ENCODE measurements around the gene ACSL3.
"Not testable (repeated sequence)": the region's sequence is repeated elsewhere in the genome, so short reads cannot be mapped to it uniquely, and the experiment has no call there.

The ACSL3 gene

DNA sequence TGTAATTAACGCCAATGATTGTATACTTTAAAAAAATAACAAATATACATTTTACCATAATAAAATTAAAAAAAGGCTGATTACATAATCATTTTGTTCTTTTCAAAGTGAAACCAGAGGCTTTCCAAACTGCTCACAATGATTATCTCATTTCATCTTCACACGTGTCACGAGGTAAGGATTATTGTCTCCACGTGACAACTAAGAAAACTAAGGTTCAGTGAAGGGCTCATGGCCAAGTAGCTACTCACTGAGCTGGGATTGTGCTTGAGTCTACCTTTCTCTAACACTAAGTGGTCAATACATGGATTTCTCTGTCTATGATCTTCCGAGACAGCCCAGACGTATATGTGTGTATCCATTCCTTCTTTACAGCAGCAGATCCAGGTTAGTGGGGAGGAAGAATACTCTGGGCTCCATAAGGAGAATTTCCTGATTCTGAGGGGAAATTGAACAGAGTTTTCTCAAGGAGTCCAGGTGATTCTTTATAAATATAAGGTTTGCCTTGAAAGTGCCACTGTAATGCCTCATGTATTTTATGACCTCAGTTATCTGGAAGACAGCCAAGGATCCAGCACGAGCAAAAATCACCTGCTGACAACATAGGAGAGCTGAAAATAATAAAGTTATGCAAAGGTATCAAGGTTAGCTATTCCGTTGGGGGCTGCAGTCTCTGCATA, 25.6 kb upstream of the ACSL3 start:
- Histone ChIP-seq H3K36me3 (ENCODE audit: control insufficient read depth, insufficient read depth, low read length) (no peaks in the 10 kb centered on the region), H3K4me3 (ENCODE audit: low read length) (no peak overlapping the region), H3K4me1 (ENCODE audit: control insufficient read depth, insufficient read depth, low read length) (no peaks in the 10 kb centered on the region), H3K9me3 (ENCODE audit: control insufficient read depth, insufficient read depth, low read length) (no peaks in the 10 kb centered on the region), H3K27ac (ENCODE audit: low read length) (no peak overlapping the region), H3K27me3 (ENCODE audit: control insufficient read depth, insufficient read depth, low read length) (no peaks in the 10 kb centered on the region)
- no peak for DNase-seq (ENCODE audit: low read depth, low spot score)
- no CpG with 5 or more reads among the region's 8 CpGs for WGBS (ENCODE audit: insufficient coverage, insufficient read length)

DNA sequence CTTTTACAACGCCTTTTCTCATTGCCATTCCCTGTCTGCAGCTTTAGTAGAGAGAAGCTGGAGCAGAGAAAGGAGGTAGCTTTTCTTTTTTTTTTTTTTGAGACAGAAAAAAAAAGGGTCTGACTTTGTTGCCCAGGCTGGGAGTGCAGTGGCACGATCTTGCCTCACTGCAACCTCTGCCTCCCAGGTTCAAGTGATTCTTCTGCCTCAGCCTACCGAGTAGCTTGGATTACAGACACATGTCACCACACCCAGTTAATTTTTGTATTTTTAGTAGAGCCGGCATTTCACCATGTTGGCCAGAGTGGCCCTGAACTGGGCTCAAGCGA, 25.0 kb upstream of the ACSL3 start:
- H3K36me3 ChIP-seq (ENCODE audit: control insufficient read depth, insufficient read depth, low read length): no peaks in the 10 kb centered on the region
- H3K4me3 ChIP-seq (ENCODE audit: low read length): no peak overlapping the region
- H3K4me1 ChIP-seq (ENCODE audit: control insufficient read depth, insufficient read depth, low read length): no peaks in the 10 kb centered on the region
- no peak overlapping the region for H3K27ac ChIP-seq (ENCODE audit: low read length)
- H3K9me3 ChIP-seq (ENCODE audit: control insufficient read depth, insufficient read depth, low read length): no peaks in the 10 kb centered on the region
- H3K27me3 ChIP-seq (ENCODE audit: control insufficient read depth, insufficient read depth, low read length): no peaks in the 10 kb centered on the region
- no peak for DNase-seq (ENCODE audit: low read depth, low spot score)
- WGBS (ENCODE audit: insufficient coverage, insufficient read length): no CpG with 5 or more reads among the region's 5 CpGs

DNA sequence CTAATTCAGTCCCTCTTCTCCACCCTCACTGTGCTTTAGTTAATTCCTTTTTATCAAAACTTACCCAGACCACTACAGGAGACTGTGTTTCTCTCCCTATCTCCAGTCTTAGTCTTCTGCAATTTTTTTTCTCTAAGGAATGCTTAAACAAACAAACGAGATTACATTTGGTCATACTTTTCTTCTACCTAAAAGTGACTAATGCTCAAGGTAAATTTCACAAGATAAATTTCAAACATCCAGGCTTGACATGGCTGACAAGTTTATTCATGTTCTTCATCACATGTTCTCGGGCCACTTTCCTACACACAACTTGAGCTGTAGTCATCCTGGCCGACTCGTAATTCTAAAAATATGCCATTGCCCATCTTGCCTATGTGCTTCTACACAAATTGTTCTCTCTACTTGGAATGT, 23.2 kb upstream of the ACSL3 start:
- H3K36me3 ChIP-seq (ENCODE audit: control insufficient read depth, insufficient read depth, low read length): no peaks in the 10 kb centered on the region

DNA sequence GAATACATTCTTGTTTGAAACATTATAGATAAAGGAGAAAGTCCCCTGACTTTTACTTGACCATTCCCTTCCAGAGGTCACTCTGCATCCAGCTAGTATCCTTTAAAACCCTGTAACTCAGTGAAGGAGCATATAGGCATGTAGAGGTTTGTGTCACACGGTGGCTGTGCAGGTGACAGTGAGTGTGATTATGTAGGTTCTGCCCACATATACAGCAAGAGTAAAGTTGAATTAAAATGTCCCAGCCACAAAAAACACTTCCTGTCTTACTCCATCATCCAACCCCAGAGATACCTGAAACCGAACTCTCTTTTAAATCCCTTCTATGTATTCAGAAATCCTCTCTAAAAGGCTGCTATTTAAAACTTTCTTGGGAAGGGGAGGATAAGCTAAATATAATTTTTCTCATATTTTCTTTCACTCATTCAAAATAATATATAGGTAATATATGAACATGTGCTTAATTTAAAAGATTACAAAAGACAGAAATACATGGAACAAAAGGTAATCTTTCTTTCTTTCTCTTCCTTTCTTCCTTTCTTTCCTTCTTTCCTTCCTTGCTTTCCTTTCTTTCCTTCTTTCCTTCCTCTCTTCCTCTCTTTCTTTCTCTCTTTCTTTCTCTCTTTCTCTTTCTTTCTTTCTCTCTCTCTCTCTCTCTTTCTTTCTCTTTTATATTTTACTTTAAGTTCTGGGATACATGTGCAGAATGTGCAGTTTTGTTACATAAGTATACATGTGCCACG, 20.6 kb upstream of the ACSL3 start:
- no peak for DNase-seq (ENCODE audit: low read depth, low spot score)
- no peaks in the 10 kb centered on the region for H3K9me3 ChIP-seq (ENCODE audit: control insufficient read depth, insufficient read depth, low read length)
- no CpG with 5 or more reads among the region's 3 CpGs for WGBS (ENCODE audit: insufficient coverage, insufficient read length)
- no peaks in the 10 kb centered on the region for H3K27me3 ChIP-seq (ENCODE audit: control insufficient read depth, insufficient read depth, low read length)
- H3K4me1 ChIP-seq (ENCODE audit: control insufficient read depth, insufficient read depth, low read length): no peaks in the 10 kb centered on the region
- H3K4me3 ChIP-seq (ENCODE audit: low read length): no peak overlapping the region
- H3K27ac ChIP-seq (ENCODE audit: low read length): no peak overlapping the region
- H3K36me3 ChIP-seq (ENCODE audit: control insufficient read depth, insufficient read depth, low read length): no peaks in the 10 kb centered on the region

More for the DNA sequence above, 23.2 kb upstream of the ACSL3 start:
- WGBS (ENCODE audit: insufficient coverage, insufficient read length): no CpG with 5 or more reads among the region's 4 CpGs
- Histone ChIP-seq H3K4me3 (ENCODE audit: low read length) (no peak overlapping the region), H3K9me3 (ENCODE audit: control insufficient read depth, insufficient read depth, low read length) (no peaks in the 10 kb centered on the region), H3K4me1 (ENCODE audit: control insufficient read depth, insufficient read depth, low read length) (no peaks in the 10 kb centered on the region), H3K27me3 (ENCODE audit: control insufficient read depth, insufficient read depth, low read length) (no peaks in the 10 kb centered on the region), H3K27ac (ENCODE audit: low read length) (no peak overlapping the region)
- no peak for DNase-seq (ENCODE audit: low read depth, low spot score)

DNA sequence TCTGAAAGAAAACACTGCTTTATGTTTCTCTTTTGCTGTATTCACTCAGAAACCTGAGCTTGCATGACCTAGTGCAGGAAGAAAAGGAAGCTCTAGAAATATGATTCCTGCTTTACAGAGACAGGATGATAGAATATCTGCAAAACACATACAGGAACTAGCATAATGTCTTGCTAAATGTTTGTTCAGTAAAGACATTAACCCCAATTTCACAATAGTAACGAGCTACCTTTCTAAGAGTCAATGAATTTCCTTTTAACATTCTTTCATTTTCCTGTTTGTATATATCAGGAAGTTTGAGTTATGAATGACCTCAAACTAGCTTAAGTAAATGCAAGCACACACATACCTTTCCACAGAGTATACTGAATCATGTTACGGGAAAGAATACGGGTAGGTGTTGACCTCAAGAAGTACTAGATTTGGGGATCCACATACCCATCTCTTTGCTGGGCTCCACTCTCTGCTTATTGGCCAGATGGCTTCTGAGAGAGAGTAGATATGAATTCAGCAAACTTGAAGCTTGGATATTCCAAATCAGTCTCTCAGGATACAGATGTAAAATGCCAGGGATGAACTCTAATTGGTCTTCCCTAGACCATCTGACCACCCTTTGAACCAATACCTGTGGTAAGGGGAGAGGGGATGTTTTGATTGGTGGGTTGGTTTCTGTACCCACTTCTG, 18.2 kb upstream of the ACSL3 start:
- Histone ChIP-seq H3K9me3 (ENCODE audit: control insufficient read depth, insufficient read depth, low read length) (no peaks in the 10 kb centered on the region), H3K36me3 (ENCODE audit: control insufficient read depth, insufficient read depth, low read length) (no peaks in the 10 kb centered on the region), H3K4me1 (ENCODE audit: control insufficient read depth, insufficient read depth, low read length) (no peaks in the 10 kb centered on the region), H3K4me3 (ENCODE audit: low read length) (no peak overlapping the region), H3K27me3 (ENCODE audit: control insufficient read depth, insufficient read depth, low read length) (no peaks in the 10 kb centered on the region), H3K27ac (ENCODE audit: low read length) (no peak overlapping the region)
- DNase-seq (ENCODE audit: low read depth, low spot score): no peak
- WGBS (ENCODE audit: insufficient coverage, insufficient read length): no CpG with 5 or more reads among the region's 3 CpGs

DNA sequence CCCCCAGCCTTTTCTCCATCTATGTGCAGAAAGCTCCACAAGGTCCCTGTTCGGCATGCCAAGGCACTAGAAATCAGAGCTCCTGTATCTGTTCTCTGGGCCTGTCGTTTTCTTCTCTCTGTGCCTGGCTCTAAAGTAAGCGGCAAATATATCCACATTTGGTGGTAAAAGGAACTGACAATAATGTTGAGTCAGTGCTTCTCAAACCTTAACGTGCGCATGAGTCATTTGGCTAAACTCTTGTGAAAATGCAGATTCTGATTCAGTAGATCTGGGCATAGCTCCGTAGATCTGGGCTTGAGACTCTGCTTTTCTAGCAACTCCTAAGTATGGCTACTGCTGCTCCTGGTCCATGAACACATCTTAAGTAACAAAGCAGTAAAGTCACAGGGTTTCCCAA, 16.5 kb upstream of the ACSL3 start:
- H3K4me1 ChIP-seq (ENCODE audit: control insufficient read depth, insufficient read depth, low read length): no peaks in the 10 kb centered on the region
- no peak overlapping the region for H3K27ac ChIP-seq (ENCODE audit: low read length)
- no peaks in the 10 kb centered on the region for H3K36me3 ChIP-seq (ENCODE audit: control insufficient read depth, insufficient read depth, low read length)
- no peaks in the 10 kb centered on the region for H3K9me3 ChIP-seq (ENCODE audit: control insufficient read depth, insufficient read depth, low read length)
- H3K4me3 ChIP-seq (ENCODE audit: low read length): no peak overlapping the region
- DNase-seq (ENCODE audit: low read depth, low spot score): no peak
- H3K27me3 ChIP-seq (ENCODE audit: control insufficient read depth, insufficient read depth, low read length): no peaks in the 10 kb centered on the region
- no CpG with 5 or more reads among the region's 6 CpGs for WGBS (ENCODE audit: insufficient coverage, insufficient read length)

DNA sequence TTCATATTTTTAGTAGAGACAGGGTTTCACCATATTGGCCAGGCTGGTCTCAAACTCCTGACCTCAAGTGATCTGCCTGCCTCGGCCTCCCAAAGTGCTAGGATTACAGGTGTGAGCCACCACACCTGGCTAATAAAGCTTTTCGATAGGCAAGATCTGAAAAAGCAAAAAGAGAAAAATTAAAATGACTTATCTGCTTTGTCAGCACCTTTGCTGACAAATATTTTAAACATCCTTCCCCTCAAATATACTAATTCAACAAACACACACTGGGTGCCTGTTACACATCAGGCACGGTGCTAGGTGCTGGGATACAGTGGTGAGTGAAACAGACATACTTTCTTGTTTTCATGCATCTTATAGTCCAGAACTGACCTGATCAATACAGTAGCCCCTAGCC, 15.5 kb upstream of the ACSL3 start:
- H3K4me3 ChIP-seq (ENCODE audit: low read length); H3K4me1 ChIP-seq (ENCODE audit: control insufficient read depth, insufficient read depth, low read length); H3K27me3 ChIP-seq (ENCODE audit: control insufficient read depth, insufficient read depth, low read length); H3K27ac ChIP-seq (ENCODE audit: low read length); DNase-seq (ENCODE audit: low read depth, low spot score); H3K9me3 ChIP-seq (ENCODE audit: control insufficient read depth, insufficient read depth, low read length); H3K36me3 ChIP-seq (ENCODE audit: control insufficient read depth, insufficient read depth, low read length): not testable (repeated sequence)
- WGBS (ENCODE audit: insufficient coverage, insufficient read length): no CpG with 5 or more reads among the region's 3 CpGs

DNA sequence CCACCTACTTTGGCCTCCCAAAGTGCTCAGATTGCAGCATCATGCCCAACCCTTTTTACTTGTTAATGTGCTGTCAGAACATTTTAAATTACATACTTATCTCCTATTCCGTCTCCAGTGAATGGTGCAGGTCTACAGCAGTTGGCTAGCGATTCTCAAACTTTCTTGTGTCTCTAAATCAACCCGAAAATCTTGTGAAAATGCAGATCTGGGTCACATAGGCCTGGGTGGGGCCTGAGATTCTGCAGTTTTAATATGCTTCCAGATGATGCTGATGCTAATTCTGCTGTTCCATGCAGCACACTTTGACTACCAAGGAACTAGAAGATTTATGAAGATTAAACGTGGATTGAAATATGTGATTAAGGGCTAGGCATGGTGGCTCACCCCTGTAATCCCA, 14.8 kb upstream of the ACSL3 start:
- no peaks in the 10 kb centered on the region for H3K9me3 ChIP-seq (ENCODE audit: control insufficient read depth, insufficient read depth, low read length)
- H3K4me3 ChIP-seq (ENCODE audit: low read length): no peak overlapping the region
- WGBS (ENCODE audit: insufficient coverage, insufficient read length): no CpG with 5 or more reads among the region's 4 CpGs
- H3K36me3 ChIP-seq (ENCODE audit: control insufficient read depth, insufficient read depth, low read length): no peaks in the 10 kb centered on the region
- H3K27ac ChIP-seq (ENCODE audit: low read length): no peak overlapping the region
- H3K4me1 ChIP-seq (ENCODE audit: control insufficient read depth, insufficient read depth, low read length): no peaks in the 10 kb centered on the region
- DNase-seq (ENCODE audit: low read depth, low spot score): no peak
- no peaks in the 10 kb centered on the region for H3K27me3 ChIP-seq (ENCODE audit: control insufficient read depth, insufficient read depth, low read length)

DNA sequence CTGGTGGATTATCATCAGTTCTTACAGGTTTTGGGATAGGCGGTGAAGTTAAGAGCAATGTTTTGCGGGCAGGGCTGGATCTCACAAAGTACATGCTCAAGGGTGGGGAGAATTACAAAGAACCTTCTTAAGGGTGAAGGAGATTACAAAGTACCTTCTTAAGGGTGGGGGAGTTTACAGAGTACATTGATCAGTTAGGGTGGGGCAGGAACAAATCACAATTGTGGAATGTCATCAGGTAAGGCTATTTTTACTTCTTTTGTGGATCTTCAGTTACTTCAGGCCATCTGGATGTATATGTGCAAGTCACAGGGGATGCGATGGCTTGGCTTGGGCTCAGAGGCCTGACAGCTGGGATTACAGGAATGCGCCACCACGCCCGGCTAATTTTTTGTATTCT, 12.8 kb upstream of the ACSL3 start:
- H3K4me3 ChIP-seq (ENCODE audit: low read length); DNase-seq (ENCODE audit: low read depth, low spot score); H3K27ac ChIP-seq (ENCODE audit: low read length); H3K9me3 ChIP-seq (ENCODE audit: control insufficient read depth, insufficient read depth, low read length); H3K27me3 ChIP-seq (ENCODE audit: control insufficient read depth, insufficient read depth, low read length); H3K36me3 ChIP-seq (ENCODE audit: control insufficient read depth, insufficient read depth, low read length); H3K4me1 ChIP-seq (ENCODE audit: control insufficient read depth, insufficient read depth, low read length): not testable (repeated sequence)
- no CpG with 5 or more reads among the region's 6 CpGs for WGBS (ENCODE audit: insufficient coverage, insufficient read length)

DNA sequence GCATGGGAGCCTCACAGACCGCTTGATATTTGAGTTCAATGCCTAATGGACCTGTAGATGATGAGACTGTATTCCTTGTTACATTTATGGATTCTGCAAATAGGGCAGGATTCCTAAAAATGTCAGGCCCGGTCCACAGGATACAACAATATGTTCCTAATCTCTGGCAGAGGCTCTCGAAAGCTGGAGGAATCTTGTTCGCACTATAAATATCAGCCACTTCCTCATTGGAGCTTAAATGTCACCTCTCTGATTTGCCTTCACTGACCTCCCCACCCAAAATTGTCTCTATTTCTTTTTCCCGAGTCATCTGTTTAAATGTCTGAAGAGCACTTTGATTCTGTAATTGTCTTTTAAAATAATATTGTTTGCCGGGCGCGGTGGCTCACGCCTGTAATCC, 12.0 kb upstream of the ACSL3 start:
- Histone ChIP-seq H3K4me3 (ENCODE audit: low read length) (no peak overlapping the region), H3K9me3 (ENCODE audit: control insufficient read depth, insufficient read depth, low read length) (no peaks in the 10 kb centered on the region), H3K27ac (ENCODE audit: low read length) (no peak overlapping the region), H3K4me1 (ENCODE audit: control insufficient read depth, insufficient read depth, low read length) (no peaks in the 10 kb centered on the region), H3K27me3 (ENCODE audit: control insufficient read depth, insufficient read depth, low read length) (no peaks in the 10 kb centered on the region), H3K36me3 (ENCODE audit: control insufficient read depth, insufficient read depth, low read length) (no peaks in the 10 kb centered on the region)
- no peak for DNase-seq (ENCODE audit: low read depth, low spot score)
- no CpG with 5 or more reads among the region's 9 CpGs for WGBS (ENCODE audit: insufficient coverage, insufficient read length)
